HG03378 (cell line): Measurements from ENCODE around the gene MOB2.
"Not testable (repeated sequence)": the region's sequence is repeated elsewhere in the genome, so short reads cannot be mapped to it uniquely, and the experiment has no call there.

Experiments
- ATAC-seq: cut with Tn5 transposase; IDR thresholded peaks from one replicate; pipeline ENCODE4 v1.9.1; 2021; ENCODE audit warnings: mild to moderate bottlenecking, moderate library complexity; ENCODE audit not compliant: unreplicated experiment

Gene MOB2

DNA sequence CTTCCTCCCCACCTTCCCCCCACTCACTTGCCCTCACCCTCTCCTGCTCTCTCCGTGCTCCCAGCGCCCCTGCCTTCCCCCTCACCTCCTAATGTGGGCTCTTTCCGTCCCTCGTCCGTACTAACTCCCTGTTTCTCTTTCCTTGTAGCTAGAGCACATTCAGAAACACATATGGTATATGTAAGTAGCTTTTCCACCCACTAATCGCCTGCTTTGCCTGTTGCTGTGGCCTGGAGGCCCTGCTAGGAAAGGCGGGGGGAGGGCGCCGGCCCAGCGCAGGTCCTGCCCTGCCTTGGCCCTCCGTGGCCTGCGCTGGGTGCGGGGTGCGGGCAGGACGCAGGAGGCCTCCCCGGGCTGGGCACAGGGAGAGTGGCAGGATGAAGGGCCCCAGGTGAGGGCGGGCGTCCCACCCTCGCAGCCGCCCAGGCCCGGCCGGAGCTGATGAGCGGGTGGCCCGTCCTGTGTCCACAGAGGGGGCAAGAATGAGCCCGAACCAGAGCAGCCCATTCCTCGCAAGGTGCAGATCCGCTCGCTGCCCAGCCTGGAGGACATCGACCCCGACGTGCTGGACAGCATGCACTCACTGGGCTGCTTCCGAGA, 41.7 kb downstream of the MOB2 start:
- no peak for ATAC-seq

DNA sequence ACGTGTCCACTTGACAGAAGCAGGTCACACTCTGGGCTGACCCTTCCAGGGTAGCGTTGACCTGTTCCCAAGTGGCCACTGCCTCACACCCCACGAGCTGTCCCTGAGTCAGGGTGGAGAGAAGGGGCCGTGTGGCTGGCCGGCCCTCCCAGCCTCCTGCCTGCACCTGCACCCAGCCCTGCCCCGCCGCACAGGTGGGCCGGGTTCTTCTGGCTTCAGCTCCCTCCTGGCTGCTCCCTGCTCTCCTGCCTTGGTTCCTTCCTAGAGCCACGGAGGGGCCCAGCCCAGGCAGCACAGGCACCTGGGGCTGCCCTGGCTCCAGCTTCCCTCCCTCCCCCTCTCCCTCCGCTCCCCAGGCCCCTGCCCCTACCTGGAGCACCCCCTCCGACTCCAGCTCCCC, 42.3 kb downstream of the MOB2 start:
- ATAC-seq: no peak

DNA sequence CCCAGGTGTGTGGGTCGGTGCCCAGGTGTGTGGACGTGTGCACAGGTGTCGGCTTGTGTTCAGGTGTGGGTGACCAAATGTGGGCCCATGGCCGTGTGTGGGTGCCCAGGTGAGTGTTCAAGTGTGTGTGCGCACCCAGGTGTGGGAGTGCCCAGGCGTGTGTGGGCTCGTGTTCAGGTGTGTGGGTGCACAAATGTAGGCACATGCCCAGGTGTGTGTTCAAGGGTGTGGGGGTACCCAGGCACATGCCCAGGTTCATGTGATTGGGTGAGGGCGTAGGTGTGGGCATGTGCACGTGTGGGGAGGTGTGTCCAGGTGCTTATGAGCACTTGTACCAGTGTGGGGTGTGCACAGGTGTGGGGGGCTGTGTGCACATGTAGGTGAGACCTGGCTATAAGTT, 42.8 kb downstream of the MOB2 start:
- ATAC-seq: no peak

DNA sequence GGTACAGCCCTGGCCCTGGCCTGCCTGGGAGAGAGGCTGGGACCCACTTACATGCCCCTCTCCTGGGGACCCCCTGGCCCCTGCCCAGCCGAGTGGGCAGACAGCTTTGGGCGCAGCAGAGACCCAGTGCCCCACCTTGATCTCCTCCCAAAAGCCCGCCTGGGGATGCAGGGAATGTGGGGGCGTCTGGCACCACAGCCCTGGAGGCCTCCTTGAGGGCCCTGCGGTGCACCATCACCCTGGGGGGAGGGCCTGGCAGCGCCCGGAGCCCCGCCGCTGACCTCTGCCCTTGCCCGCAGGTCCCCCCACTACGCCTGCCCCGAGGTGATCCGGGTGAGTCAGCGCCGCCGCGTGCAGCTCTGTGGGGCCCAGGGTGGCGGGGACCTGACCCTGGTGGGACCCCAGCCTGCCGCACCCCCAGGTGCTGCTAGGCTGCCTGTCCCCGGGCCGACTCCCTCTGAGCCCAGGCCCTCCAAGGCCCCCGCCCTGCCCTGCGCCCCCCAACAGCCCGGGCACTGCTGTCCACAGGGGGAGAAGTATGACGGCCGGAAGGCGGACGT, 43.7 kb downstream of the MOB2 start:
- ATAC-seq: no peak

DNA sequence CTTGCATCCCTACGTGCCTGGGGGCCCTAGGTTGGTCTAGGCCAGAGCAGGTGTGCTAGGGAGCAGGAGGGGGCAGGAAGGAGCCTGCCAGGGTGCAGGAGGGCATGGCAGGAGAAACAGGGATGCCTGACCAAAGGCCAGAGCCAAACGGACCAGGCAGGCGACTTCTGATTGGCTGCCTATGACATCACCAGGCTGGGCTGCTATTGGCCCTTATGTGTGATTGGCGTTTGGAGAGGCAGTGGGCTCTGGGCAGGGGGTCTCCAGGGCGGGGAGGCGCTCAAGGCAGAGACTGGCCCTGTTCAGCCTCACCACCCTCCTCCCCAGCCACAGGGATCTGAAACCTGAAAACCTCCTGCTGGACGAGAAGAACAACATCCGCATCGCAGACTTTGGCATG, 44.4 kb downstream of the MOB2 start:
- no peak for ATAC-seq

DNA sequence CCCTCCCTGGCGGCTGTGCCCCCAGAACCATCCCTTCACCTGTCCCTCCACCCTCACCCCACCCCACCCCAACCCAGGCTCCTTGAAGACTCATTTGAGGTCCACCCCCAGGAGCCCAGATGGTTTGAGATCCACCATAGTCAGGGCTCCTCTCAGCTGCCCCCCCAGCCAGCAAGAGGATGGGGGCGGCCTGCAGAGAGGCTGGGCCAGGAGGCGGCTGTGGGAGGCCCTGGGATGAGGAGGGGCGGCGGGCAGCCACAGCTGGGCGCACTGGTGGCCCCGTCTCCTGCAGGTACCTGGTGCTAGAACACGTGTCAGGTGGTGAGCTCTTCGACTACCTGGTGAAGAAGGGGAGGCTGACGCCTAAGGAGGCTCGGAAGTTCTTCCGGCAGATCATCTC, 46.1 kb downstream of the MOB2 start:
- ATAC-seq: no peak

DNA sequence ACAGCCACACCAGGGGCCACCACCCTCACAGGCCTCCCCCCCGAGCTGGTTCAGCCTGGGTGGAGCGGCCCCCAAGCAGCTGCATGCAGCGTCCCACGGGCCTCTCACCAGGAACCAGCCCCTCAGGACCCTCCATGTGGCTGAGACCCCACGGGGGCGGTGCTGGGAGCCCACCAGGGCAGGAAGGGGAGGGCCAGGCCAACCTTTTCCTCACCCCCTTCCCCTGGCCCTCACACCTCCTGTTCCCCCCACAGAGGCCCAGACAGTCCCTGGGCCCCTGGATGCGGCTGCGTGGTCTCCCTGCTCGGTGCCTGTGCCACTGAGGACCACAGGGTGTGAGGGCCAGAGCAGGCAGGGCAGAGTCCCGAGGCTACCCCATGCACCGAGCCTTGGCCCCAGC, 46.5 kb downstream of the MOB2 start:
- no peak for ATAC-seq

DNA sequence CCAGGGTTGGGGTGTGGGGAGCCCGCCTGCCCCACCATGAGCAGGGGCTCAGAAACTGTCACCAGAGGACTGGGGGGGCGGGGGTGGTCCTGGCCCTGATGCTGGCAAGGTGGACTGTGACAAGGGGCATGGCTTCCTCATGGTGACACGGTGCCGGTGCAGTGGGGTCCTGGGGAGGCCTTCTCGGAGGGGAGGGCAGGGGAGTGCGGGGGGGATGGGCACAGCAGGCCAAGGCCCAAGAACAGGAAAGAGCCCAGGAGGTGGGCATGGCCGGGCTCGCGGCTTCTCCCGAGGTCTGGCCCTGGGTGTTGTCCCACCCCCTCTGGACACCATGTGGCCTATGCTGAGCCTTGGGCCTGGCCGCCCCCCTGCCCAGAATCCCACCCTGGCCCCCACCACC, 47.2 kb downstream of the MOB2 start:
- no peak for ATAC-seq

DNA sequence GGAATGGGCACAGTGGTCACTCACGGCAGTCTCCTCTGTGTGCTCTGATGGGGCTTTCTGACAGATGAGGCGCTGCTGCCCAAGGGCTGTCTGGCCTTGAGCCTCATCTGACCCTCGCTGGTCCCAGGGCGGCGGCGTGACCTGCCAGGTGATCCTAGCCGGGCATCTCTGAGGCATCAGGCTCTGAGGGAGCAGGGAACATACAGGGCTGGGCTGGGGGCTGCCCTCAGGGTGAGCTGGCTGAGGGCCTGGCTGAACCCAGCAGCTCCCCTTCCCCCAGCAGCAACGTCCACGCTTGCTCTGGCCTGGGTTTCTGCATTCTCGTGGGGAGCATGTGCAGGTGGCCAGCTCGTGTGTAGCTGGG, 47.6 kb downstream of the MOB2 start:
- no peak for ATAC-seq

DNA sequence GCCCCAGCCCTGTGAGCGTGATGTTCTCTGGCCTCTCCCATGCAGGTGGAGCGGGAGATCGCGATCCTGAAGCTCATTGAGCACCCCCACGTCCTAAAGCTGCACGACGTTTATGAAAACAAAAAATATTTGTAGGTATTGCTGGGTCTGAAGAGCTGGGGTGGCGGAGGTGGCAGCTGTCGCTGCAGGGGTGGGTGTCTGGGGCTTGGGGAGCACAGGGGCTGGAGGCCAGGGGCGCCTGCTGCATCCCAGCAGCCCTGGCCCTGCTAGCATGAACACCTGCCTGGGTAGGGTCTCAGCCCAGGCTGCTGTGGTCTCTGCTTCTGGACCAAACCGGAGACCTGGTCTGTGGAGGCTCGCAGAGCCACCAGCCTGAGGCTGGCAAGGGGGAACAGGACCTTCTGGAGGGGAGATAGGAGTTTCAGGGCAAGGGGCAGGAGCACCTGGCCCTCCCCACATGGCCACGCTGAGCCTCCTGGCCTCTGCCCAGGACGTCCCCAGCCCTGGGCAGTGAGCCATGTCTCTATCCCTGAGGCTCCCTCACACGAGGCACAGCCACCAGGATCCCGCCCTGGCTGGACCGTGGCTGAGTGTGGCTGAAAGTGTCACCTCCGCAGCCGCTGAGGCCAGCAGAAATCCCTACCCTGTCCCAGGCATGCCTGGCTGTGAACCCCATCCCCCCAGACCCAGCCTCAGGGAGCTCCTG, 48.2 kb downstream of the MOB2 start:
- no peak for ATAC-seq

DNA sequence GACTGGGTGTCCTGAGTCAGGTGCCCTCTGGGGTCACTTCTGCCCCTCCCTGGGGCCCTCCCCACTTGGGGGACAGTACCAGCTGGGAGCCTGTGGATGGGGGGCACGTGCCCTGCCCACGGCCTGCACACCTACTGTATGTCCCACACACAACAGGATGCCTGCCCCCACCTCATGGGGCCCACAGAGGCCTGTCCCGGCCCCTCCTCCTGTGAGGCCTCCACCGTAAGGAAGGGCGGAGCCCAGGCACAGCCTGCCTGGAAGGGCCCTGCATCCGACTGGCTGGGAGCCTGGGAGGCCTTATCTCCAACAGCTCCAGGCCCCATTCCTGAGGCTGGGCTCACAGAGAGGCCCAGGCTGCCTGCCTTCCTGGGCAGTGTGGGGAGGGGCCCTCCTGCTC, 49.1 kb downstream of the MOB2 start:
- ATAC-seq: no peak

DNA sequence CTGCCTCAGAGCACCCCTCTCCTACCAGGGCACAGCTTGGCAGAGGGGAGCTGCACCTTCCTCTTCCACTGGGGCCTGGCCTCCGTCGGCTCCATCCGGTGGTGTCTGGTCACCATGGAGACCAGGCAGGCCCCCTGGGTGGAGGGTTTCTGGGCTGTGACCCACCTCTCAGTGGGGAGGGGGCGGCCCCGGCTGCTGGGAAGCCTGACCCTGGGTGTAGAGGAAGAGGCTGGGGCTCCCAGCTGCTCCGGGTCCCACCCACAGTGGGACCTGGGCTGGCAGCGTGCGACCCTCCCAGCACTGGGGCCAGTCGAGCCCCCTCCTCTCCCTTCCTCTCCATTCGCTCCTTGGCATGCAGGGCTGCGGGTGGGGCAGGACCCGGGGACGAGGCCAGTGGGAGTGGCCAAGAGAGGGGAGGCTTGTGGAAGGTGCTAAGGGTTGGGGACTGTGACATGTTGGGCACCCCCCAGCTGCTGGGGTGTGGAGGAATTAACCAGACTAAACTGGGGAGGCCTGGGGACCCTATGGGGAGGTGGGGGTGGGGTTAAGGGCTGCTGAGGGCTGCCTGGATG, 50.0 kb downstream of the MOB2 start:
- no peak for ATAC-seq

DNA sequence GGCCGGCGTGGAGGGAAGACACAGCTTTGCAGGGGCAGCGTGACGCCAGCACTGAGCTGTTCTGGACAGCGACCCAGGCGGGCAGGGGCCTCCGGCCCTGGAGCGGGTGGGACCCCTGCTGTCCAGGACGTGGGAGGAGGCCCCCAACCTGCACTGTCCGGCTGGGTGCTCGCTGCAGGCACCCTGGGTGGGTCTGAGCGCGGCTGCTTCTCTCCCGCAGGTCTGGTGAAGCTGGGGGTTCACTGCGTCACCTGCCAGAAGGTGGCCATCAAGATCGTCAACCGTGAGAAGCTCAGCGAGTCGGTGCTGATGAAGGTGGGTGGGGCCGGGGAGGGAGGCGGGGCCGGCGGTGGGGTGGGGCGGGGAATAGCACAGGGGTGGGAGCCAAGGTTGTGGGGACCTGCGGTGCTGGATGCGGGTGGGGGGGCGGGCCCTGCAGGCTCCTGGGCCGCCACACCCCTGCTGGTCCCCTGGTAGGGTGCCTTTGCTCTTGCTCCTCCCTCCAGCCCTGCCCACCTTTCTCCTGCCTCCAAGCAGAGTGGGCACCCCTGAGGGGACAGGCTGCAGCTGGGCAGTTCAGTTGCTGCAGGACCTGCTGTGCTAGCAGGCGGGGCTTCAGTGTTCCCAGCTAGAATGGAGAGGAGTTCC, 50.6 kb downstream of the MOB2 start:
- ATAC-seq: no peak

DNA sequence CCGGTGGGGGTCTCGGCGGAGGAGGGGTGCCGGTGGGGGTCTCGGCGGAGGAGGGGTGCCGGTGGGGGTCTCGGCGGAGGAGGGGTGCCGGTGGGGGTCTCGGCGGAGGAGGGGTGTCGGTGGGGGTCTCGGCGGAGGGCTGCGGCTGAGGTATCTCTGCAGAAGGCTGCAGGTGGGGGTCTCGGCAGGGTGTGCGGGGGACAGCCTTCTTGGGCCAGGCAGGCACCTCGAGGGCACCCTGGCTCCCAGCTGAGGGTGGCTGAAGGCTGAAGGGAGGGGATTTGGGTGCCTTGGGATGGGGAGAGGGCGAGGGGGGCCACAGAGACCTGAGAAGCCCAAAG, 51.1 kb downstream of the MOB2 start:
- ATAC-seq: not testable (repeated sequence)

DNA sequence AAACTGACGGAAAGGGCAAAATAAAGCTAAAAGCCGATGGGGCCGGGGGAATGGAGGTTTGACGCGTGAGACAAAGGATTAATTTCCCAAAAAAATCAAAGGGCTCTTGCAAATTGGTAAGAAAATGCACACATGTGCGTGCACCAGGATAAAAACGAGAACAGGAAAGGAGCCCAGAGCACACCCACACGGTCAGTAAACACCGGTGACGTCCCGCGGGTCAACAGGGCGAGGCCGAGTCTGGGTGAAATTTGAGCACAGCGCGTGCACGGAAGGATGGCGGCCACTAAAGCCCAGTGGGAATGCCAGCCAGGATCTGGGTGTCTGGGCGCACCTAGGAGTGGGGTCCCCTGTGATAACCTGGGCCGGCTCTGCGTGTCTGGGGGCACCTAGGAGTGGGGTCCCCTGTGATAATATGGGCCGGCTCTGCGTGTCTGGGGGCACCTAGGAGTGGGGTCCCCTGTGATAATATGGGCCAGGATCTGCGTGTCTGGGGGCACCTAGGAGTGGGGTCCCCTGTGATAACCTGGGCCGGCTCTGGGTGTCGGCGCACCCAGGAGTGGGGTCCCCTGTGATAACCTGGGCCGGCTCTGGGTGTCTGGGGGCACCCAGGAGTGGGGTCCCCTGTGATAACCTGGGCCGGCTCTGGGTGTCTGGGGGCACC, 52.5 kb downstream of the MOB2 start:
- ATAC-seq: no peak

DNA sequence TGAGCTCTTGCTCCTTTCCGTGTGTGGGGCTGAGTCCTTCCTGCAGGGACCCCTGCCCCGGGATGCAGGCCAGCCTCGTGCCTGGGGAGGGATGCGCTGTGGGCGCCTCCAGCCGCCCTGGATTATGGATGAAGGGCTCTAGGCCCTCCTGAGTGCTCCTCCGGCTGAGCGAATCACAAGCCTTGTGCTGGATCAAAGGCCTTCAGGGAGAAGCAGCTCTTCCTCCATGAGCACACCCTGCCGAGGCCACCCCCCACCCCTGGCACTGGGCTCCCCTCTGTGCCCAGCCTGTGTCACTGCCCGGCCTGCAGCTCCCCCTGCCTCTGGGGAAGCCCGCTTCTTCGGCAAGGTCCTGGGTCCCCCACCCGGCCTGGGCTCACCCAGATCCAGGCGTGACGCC, 53.0 kb downstream of the MOB2 start:
- no peak for ATAC-seq

DNA sequence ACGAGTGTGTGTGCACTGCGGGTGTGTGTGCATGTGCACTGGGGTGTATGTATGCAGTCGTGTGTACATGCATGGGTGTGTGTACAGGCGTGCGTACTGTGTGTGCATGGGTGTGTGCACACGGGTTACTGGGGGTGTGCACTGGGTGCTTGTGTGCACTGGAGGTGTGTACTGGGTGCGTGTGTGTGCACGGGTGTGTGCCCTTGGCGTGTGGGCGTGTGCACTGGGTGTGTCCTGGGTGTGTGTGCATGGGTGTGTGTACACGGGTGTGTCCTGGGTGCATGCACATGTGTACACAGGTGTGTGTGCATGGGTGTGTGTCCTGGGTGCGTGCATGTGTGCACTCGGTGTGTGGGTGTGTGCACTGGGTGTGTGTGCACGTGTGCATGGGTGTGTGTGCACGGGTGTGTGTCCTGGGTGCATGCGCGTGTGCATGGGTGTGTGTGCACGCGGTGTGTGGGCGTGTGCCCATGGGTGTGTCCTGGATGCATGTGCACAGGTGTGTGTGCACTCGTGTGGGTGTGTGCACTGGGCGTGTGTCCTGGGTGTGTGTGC, 57.7 kb downstream of the MOB2 start:
- no peak for ATAC-seq

DNA sequence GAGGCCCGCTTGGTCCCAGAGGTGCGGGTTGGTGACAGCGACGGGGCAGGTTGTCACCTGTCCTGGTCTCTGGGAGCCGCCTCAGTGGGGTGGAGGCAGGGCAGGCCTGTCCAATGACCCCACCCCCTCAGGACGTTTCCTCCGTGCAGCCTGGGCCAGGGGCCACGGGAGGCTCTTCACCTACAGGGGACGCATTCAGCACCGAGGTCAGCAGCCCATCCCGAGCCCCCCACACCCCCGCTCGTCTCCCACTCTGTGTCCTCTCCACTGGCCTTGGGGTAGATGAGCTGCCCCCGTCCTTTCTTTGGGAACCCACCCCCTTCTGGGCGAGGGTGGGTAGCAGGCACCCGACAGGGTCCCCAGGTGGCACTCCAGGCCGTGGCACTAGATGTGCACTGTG, 61.1 kb downstream of the MOB2 start:
- no peak for ATAC-seq

DNA sequence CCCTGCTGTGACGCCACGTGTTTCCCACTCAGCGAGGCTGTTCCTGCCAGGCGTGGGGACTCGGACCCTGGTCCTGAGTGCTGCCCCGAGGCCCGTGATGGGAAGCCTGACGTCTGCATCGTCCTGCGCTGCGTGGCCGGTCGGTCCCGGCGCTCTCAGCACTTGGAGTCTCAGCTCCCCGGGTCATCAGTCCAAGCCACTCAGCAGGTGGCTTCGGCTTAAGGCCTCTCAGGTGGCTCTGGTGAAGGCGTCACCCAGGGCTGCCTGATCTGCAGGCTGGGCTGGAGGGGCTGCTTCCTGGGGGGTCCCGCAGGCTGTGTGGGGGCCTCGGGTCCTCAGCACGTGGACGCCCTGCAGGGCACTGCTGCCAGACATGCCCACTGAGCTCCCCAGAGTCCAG, 61.6 kb downstream of the MOB2 start:
- no peak for ATAC-seq

DNA sequence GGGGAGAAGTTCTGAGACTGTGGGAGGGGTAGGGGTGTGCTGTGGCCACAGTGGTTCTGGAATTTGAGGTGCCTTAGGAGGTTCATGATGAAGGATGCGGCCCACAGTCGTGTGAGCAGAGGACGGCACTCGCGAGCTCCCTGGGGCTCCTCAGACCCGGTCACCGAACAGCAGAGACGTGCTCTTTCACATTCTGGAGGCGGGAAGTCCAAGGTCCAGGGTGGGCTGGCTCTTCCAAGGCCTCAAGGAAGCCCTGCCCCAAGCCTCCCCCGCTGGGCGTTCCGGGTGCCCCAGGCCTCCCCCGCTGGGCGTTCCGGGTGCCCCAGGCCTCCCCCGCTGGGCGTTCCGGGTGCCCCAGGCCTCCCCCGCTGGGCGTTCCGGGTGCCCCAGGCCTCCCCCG, 63.2 kb downstream of the MOB2 start:
- not testable (repeated sequence) for ATAC-seq

DNA sequence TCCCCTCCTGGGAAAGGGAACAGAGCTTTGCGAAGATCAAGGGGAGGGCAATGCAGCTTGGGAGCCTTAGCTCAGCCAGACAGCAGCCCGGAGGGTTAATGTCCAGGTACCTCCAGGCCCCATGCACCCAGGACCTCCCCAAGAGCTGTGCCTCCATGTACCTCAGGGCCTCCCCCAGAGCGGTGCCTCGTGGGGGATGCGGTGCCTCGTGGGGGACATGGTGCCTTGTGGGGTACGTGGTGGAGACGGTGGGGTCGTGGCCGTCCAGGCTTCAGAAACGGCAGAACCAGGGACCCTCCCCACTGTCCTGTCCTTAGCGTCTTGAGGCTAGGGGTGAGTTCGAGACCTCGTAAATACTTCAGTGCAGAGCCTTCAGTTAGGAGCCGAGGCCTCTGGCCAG, 63.6 kb downstream of the MOB2 start:
- ATAC-seq: no peak
